OCI-LY3 (cell line): ENCODE data around the gene CSRNP3.

Source experiments
- EZH2phosphoT487 ChIP-seq: fragments of 200-600 bp; shearing (Covaris generic); IDR thresholded peaks from 2 replicates; pipeline ENCODE4 v1.6.1; 2018; ENCODE audit warnings: antibody characterized with exemption, mixed run types, low read depth
- TF ChIP-seq, protein P1 (sequence below): fragments of 200-600, 300-600 bp; sonication (generic); IDR thresholded peaks from 2 replicates; pipeline ENCODE4 v1.5.1; 2014; ENCODE audit warnings: antibody characterized with exemption, low read length, low read depth

DNA sequence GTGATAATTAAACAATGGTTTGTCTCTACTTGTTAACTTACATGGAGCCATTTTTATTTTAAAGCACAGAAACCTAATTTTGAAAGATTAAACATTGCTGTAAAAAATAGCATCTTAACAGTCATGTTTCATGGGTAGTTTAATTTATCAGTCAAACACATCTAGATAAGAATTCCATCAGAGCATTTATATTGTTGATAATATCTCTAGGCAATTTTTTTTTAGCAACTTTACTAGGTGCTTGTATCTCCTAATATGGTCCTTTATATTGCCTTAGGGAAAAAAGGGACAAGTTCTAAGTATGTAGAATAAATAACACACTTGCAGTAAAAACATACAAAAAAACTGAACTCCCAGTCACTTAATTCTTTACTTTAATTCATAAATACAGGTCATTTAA, 863 bp downstream of the CSRNP3 start:
- TF ChIP-seq, protein P1, sequence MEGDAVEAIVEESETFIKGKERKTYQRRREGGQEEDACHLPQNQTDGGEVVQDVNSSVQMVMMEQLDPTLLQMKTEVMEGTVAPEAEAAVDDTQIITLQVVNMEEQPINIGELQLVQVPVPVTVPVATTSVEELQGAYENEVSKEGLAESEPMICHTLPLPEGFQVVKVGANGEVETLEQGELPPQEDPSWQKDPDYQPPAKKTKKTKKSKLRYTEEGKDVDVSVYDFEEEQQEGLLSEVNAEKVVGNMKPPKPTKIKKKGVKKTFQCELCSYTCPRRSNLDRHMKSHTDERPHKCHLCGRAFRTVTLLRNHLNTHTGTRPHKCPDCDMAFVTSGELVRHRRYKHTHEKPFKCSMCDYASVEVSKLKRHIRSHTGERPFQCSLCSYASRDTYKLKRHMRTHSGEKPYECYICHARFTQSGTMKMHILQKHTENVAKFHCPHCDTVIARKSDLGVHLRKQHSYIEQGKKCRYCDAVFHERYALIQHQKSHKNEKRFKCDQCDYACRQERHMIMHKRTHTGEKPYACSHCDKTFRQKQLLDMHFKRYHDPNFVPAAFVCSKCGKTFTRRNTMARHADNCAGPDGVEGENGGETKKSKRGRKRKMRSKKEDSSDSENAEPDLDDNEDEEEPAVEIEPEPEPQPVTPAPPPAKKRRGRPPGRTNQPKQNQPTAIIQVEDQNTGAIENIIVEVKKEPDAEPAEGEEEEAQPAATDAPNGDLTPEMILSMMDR, result no peak
- TF ChIP-seq EZH2phosphoT487, result no peak
